ENCODE measurements around the gene ELK4. TPM values are rescaled to one million over a fixed set of nuclear protein-coding genes. Genes with fewer than 3 reads are reported as not detected.

The ELK4 gene
- total and polyA plus RNA-seq, 8 donors: 3.5 to 38.7 (median 11.7) TPM

- no peak for DNase-seq
- H3K9me3 ChIP-seq: no peaks in the 10 kb centered on the region
- TF ChIP-seq EP300 (IDR thresholded peaks at IDR 0.05): no peak
- no peak for TF ChIP-seq POLR2AphosphoS5 (IDR thresholded peaks at IDR 0.05)
- no peak for TF ChIP-seq CTCF (IDR thresholded peaks at IDR 0.05)
- no peak for TF ChIP-seq POLR2A (IDR thresholded peaks at IDR 0.05)
- peak overlapping the region in 1 of 5 donors; percentile 8 for H3K27ac ChIP-seq
- intact Hi-C loops (cut with DNase I; ENCODE audit: low total_unique reads): loop anchor here (10.0 kb wide), 1 partner anchor 54 kb away; no protein-coding TSS in a partner anchor
- H3K4me3 ChIP-seq: no peak overlapping the region
- no peaks in the 10 kb centered on the region for H3K27me3 ChIP-seq
- H3K36me3 ChIP-seq: peaks cover 0 to 8% (median 0%) of the 10 kb centered on the region in 4 donors
- WGBS, 5 donors: 74 to 91% (median 79%) methylated on average over 4 to 8 of the region's 8 CpGs
- H3K4me1 ChIP-seq: peaks cover 15 to 66% (median 29%) of the 10 kb centered on the region in 4 donors
Observed at GRCh38 chr1:205660361-205660760, 28.6 kb upstream of the ELK4 start.

GRCh38 chr1:205658943-205659581, 27.3 kb upstream of the ELK4 start:
- peaks cover 0 to 8% (median 0%) of the 10 kb centered on the region in 4 donors for H3K36me3 ChIP-seq
- intact Hi-C loops (cut with DNase I; ENCODE audit: low total_unique reads): loop anchor here (5.0 kb wide), 1 partner anchor 67 kb away; no protein-coding TSS in a partner anchor
- WGBS, 5 donors: 42 to 55% (median 47%) methylated on average over 14 to 20 of the region's 20 CpGs

GRCh38 chr1:205656236-205656635, 24.4 kb upstream of the ELK4 start:
- 55 to 81% (median 64%) methylated on average over 2 of the region's 2 CpGs for WGBS, 5 donors
- intact Hi-C loops (cut with DNase I; ENCODE audit: low total_unique reads): loop anchor here (2.0 to 5.0 kb wide), 2 partner anchors 64 to 129 kb away; no protein-coding TSS in a partner anchor
- H3K27me3 ChIP-seq: no peaks in the 10 kb centered on the region
- H3K36me3 ChIP-seq: no peaks in the 10 kb centered on the region
- DNase-seq: no peak
- no peak for TF ChIP-seq POLR2AphosphoS5 (IDR thresholded peaks at IDR 0.05)
- TF ChIP-seq POLR2A (IDR thresholded peaks at IDR 0.05): no peak
- TF ChIP-seq EP300 (IDR thresholded peaks at IDR 0.05): no peak
- TF ChIP-seq CTCF (IDR thresholded peaks at IDR 0.05): no peak
- peaks cover 6 to 27% (median 12%) of the 10 kb centered on the region in 4 donors for H3K4me1 ChIP-seq
- no peak overlapping the region for H3K27ac ChIP-seq
- no peaks in the 10 kb centered on the region for H3K9me3 ChIP-seq
- H3K4me3 ChIP-seq: no peak overlapping the region

More at GRCh38 chr1:205658943-205659581, 27.3 kb upstream of the ELK4 start:
- peaks cover 6 to 53% (median 18%) of the 10 kb centered on the region in 4 donors for H3K4me1 ChIP-seq
- peak; percentile 87 to 92 for DNase-seq
- H3K27me3 ChIP-seq: no peaks in the 10 kb centered on the region
- no peak overlapping the region for H3K27ac ChIP-seq
- H3K4me3 ChIP-seq: no peak overlapping the region
- peak in 1 of 3 donors; percentile 54 for TF ChIP-seq POLR2AphosphoS5 (IDR thresholded peaks at IDR 0.05)
- TF ChIP-seq EP300 (IDR thresholded peaks at IDR 0.05): no peak
- peak in 5 of 7 experiments; percentile 69 to 88 (median 85) for TF ChIP-seq CTCF (IDR thresholded peaks at IDR 0.05)
- H3K9me3 ChIP-seq: no peaks in the 10 kb centered on the region

- 72 to 80% (median 77%) methylated on average over 11 of the region's 11 CpGs for WGBS, 5 donors
- intact Hi-C loops (cut with DNase I; ENCODE audit: low total_unique reads): no loop called here
Observed at GRCh38 chr1:205652984-205653383, 21.2 kb upstream of the ELK4 start.

More at GRCh38 chr1:205652984-205653383, 21.2 kb upstream of the ELK4 start:
- Histone ChIP-seq H3K27ac (no peak overlapping the region), H3K9me3 (no peaks in the 10 kb centered on the region), H3K27me3 (no peaks in the 10 kb centered on the region), H3K36me3 (peaks cover 0 to 4% (median 0%) of the 10 kb centered on the region in 4 donors), H3K4me3 (no peak overlapping the region), H3K4me1 (no peaks in the 10 kb centered on the region)
- TF ChIP-seq CTCF (IDR thresholded peaks at IDR 0.05): no peak
- no peak for TF ChIP-seq POLR2AphosphoS5 (IDR thresholded peaks at IDR 0.05)
- no peak for TF ChIP-seq EP300 (IDR thresholded peaks at IDR 0.05)
- no peak for TF ChIP-seq POLR2A (IDR thresholded peaks at IDR 0.05)
- DNase-seq: no peak
